GM18498 (cell line): Measurements from ENCODE around the gene HGD.
"Not testable (repeated sequence)": the region's sequence is repeated elsewhere in the genome, so short reads cannot be mapped to it uniquely, and the experiment has no call there.

ENCODE experiments used
- ATAC-seq: cut with Tn5 transposase; IDR thresholded peaks from one replicate; pipeline ENCODE4 v1.9.1; 2021; ENCODE audit warnings: mild to moderate bottlenecking, moderate library complexity; ENCODE audit not compliant: unreplicated experiment

Gene HGD

GRCh38 chr3:120680193-120680894 lies 1.7 kb downstream of the HGD start:
- no peak for ATAC-seq

DNA sequence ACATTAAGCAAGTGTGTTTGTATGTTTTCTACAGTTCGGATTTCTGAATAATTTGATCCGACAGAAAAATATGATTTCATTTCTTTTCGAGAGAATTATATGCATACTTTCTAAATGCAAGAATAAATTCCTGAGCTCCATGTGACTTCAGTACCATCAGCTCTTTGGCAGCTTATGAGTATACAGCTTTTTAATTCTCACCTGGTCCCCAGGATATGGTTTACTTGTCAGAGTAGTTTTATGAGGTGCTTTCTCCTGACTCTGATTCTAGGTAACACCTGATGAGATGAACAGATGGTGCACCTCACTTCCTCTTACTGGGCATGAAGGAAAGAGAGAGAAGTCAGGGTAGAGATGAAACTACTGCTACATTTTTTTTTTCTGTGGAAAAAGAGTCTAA lies 3.1 kb downstream of the HGD start:
- ATAC-seq, result peak; percentile 55

DNA sequence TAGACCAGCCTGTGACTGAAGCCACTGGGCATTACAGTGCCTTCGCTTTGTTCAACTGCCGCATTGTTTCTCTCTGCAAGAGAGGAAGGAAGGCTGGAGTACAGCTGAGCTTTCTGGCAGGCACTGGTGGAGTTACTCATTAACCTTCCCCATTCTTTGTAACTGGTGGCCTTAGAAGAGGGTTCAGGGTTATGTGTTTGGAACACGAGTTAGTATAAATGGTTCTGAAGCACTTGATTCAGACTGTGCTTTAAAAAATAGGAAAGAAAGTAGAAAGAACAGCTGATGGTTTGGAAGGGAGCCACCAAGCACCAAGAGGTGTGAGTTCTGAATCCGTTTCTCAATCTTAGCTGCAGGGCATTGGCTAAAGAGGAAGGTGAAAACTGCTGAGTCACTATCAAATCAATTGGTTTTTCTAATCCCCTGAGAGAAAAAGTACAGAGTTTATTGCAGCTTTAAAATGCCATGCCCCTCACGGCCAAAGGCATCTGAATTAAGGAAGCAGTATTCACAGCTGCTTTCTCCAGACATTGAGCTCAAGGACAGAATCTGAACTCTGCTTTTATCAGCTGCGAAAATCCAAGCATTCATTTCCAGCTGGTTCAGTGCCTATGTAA lies 3.6 kb downstream of the HGD start:
- peak; percentile 89 for ATAC-seq

DNA sequence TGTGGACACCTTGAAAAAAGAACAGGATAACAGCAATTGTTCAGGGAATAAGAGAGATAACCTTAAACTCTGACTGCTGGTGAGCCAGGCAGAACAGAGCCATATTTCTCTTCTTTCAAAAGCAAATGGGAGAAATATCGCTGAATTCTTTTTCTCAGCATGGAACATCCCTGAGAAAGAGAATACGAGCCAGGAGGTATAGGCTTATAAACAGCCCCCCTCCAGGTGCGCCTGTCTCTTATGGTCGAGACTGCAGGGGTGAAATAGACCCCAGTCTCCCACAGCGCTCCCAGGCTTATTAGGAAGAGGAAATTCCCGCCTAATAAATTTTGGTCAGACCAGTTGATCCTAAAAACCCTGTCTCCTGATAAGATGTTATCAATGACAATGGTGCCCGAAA lies 4.8 kb downstream of the HGD start:
- not testable (repeated sequence) for ATAC-seq

- ATAC-seq, result no peak
Measured at GRCh38 chr3:120673116-120673515, 8.9 kb downstream of the HGD start.

- ATAC-seq, result no peak
Measured at GRCh38 chr3:120670576-120670975, 11.5 kb downstream of the HGD start.

DNA sequence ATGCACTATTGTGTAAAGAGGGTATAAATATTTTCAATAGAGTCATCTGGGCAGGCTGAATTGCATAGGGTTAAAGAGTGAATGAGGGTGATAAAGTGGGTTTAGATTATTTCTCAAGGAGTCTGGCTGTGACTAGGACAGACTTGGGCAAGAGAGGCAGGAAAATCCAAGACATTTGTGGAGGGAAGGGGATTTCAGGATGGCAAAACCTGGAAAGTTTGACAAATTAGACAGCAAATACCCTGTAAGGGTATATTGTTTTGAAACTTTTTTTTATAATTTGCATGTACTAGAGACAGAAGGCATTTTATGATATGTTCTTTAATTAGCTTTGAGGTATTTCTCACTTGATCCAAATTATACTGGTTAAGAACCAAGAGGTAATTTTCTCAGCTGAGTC lies 17.1 kb downstream of the HGD start:
- ATAC-seq, result no peak

- ATAC-seq, result no peak
Measured at GRCh38 chr3:120661945-120662344, 20.1 kb downstream of the HGD start.

DNA sequence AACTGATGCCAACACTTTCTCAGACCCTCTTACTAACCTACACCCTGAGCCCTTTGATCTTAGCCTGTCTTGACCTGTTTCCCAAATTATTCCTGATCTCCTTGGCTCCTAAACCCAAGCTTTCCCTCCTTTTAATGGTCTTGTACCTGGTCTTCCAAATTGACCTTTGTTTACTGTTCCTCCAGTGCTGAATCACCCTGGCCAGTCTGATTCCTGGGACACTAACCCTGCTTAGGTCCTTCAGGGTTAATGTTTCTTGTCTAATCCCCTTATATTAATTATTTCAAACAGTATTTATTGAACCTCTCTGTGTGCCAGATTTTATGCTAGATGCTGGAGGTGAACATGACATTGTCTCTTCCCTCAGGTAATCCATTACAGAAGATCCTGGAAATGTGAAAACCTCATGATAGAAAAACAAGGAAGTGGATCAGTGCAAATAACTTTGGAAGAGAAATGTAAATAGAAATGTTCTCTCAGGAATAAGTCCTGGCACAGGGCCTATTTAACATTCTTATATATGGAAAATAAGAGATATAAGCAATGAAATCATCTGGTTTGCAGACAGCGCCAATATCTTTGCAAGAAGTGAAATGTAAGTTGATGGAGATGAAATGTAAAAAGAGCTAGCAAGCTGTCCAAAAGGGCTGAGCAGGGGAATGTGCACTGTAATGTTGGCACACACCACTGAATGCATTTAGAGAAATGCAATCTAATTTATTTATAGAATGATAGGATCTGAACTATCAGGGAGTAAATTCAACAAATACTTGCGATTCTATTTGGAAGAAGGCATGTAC lies 20.7 kb downstream of the HGD start:
- ATAC-seq, result no peak

DNA sequence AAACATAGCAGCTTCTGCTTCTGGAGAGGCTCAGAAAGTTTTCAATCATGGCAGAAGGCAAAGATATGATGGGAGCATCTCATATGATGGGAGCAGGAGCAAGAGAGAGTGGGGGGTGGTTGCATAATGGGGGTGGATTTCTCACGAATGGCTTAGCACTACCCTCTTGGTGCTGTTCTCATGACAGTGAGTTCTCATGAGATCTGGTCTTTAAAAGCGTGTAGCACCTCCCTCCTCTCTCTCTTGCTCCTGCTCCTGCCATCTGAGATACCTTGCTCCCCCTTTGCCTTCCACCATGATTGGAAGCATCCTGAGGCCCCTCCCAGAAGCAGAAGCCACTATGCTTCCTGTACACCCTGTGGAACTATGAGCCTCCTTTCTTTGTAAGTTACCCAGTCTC lies 22.2 kb downstream of the HGD start:
- no peak for ATAC-seq

GRCh38 chr3:120659285-120659684 lies 22.8 kb downstream of the HGD start:
- ATAC-seq, result no peak

GRCh38 chr3:120652896-120653545 lies 29.0 kb downstream of the HGD start:
- ATAC-seq, result no peak

- ATAC-seq, result no peak
Measured at GRCh38 chr3:120652281-120652680, 29.8 kb downstream of the HGD start.

GRCh38 chr3:120650311-120650710 lies 31.7 kb downstream of the HGD start:
- ATAC-seq, result no peak

- ATAC-seq, result no peak
Measured at GRCh38 chr3:120649830-120650233, 32.2 kb downstream of the HGD start.

DNA sequence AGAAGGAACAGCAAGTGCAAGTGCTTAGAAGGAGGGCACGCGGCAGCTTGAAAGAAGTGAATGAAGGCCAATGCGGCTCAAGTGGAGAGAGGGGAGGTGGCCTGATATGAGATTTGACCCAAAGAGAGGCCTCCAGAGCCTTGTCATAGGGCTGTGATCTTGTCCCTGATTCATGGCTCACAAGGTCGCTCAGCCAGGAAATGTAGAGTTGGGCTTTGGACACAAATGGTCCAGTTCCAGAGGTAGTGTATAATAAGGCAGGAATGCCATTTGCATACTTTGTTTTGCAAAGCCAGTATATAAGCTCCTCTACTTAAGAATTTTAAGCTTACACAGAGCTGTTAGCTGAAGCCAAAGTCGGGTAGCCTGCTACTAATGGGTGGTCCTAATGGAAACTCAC lies 33.7 kb downstream of the HGD start:
- ATAC-seq, result no peak

DNA sequence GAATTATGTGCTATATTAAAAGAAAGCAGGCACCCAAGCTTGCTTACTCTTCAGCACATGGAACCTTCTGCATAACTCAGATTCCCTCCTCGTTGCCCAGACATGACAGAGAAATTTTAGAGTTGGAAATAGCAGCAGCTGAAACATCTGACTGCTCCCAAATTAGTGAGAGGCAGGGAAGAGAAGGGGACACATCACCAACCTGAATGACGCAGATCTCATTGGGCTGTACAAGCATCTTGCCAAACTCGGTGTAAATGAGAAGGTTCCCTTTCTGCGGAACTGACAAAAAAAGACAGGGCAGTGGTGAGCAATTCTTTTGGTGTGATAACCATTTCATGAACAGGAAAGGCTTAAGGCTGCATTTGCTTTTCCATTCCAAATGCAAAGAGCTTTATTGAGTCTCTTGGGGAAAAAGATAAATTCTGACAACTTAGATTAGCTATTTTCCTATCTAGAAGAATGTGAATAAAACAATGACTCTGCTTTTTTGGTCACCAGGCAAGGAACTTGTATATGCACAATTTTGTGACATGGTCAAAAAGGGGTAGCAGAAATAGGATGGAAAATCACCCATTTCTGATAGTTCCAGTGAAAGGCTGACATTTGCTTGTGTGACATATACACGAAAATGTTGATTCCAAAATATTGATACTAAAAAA lies 35.1 kb downstream of the HGD start:
- no peak for ATAC-seq

GRCh38 chr3:120645083-120645845 lies 36.8 kb downstream of the HGD start:
- ATAC-seq, result no peak

- no peak for ATAC-seq
Measured at GRCh38 chr3:120642368-120642948, 39.6 kb downstream of the HGD start.

- ATAC-seq, result no peak
Measured at GRCh38 chr3:120641696-120642246, 40.3 kb downstream of the HGD start.
